ENCODE results near the gene SS18L1. TPM values are rescaled to one million over a fixed set of nuclear protein-coding genes. Genes with fewer than 3 reads are reported as not detected.

SS18L1 gene
- total RNA-seq, 4 donors from 2014 or later = 14.7 to 23.2 (median 22.1) TPM

- H3K9me3 ChIP-seq = no peaks in the 10 kb centered on the region
- H3K27ac ChIP-seq = peak overlapping the region; percentile 94 to 98 (median 96)
- H3K27me3 ChIP-seq = no peaks in the 10 kb centered on the region
- in situ Hi-C loops (cut with MboI; ENCODE audit: low pct_ligation_motif_present in 1 of 4, low pct_unique_long_range_greater_than_20kb in 1 of 4, low sequenced_read_pairs in 3 of 4) (no loop called here), intact Hi-C loops (cut with DNase I; ENCODE audit: low total_unique reads) (loop anchor here (10.0 kb wide), 1 partner anchor 51 kb away; the partner anchor contains the start of gene OSBPL2)
- 6 to 22% methylated on average over 6 to 25 of the region's 25 CpGs for WGBS, 2 donors (ENCODE audit: low coverage in 1 of 2)
- H3K4me3 ChIP-seq = peak overlapping the region; percentile 70 to 95 (median 88)
- H3K4me1 ChIP-seq = peaks cover 7 to 25% (median 22%) of the 10 kb centered on the region in 4 donors
- no peaks in the 10 kb centered on the region for H3K36me3 ChIP-seq
- TF ChIP-seq, protein P1, sequence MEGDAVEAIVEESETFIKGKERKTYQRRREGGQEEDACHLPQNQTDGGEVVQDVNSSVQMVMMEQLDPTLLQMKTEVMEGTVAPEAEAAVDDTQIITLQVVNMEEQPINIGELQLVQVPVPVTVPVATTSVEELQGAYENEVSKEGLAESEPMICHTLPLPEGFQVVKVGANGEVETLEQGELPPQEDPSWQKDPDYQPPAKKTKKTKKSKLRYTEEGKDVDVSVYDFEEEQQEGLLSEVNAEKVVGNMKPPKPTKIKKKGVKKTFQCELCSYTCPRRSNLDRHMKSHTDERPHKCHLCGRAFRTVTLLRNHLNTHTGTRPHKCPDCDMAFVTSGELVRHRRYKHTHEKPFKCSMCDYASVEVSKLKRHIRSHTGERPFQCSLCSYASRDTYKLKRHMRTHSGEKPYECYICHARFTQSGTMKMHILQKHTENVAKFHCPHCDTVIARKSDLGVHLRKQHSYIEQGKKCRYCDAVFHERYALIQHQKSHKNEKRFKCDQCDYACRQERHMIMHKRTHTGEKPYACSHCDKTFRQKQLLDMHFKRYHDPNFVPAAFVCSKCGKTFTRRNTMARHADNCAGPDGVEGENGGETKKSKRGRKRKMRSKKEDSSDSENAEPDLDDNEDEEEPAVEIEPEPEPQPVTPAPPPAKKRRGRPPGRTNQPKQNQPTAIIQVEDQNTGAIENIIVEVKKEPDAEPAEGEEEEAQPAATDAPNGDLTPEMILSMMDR (IDR thresholded peaks at IDR 0.05) = no peak
- TF ChIP-seq POLR2AphosphoS5 (IDR thresholded peaks at IDR 0.05) = no peak
- no peak for TF ChIP-seq POLR2A (IDR thresholded peaks at IDR 0.05)
- TF ChIP-seq EP300 (IDR thresholded peaks at IDR 0.05; ENCODE audit: low read depth) = no peak
- DNase-seq = no peak
Measured at GRCh38 chr20:62183426-62184142, 40.0 kb downstream of the SS18L1 start.

- no peaks in the 10 kb centered on the region for H3K9me3 ChIP-seq
- H3K27ac ChIP-seq = no peak overlapping the region
- TF ChIP-seq POLR2AphosphoS5 (IDR thresholded peaks at IDR 0.05) = no peak
- no peak for TF ChIP-seq POLR2A (IDR thresholded peaks at IDR 0.05)
- TF ChIP-seq, protein P1 (IDR thresholded peaks at IDR 0.05) = no peak
- no peak for TF ChIP-seq EP300 (IDR thresholded peaks at IDR 0.05; ENCODE audit: low read depth)
- H3K4me3 ChIP-seq = no peak overlapping the region
- in situ Hi-C loops (cut with MboI; ENCODE audit: low pct_ligation_motif_present in 1 of 4, low pct_unique_long_range_greater_than_20kb in 1 of 4, low sequenced_read_pairs in 3 of 4) = no loop called here
- 87 to 100% methylated on average over 1 to 3 of the region's 3 CpGs for WGBS, 2 donors (ENCODE audit: low coverage in 1 of 2)
- H3K36me3 ChIP-seq = peaks cover 0 to 5% (median 2%) of the 10 kb centered on the region in 4 donors
- no peak for DNase-seq
- intact Hi-C loops (cut with DNase I; ENCODE audit: low total_unique reads) = loop anchor here (10.0 kb wide), 1 partner anchor 49 kb away; the partner anchor contains the start of gene OSBPL2
- no peaks in the 10 kb centered on the region for H3K27me3 ChIP-seq
- peaks cover 7 to 25% (median 22%) of the 10 kb centered on the region in 4 donors for H3K4me1 ChIP-seq
Measured at GRCh38 chr20:62186096-62186426, 42.5 kb downstream of the SS18L1 start.

DNA sequence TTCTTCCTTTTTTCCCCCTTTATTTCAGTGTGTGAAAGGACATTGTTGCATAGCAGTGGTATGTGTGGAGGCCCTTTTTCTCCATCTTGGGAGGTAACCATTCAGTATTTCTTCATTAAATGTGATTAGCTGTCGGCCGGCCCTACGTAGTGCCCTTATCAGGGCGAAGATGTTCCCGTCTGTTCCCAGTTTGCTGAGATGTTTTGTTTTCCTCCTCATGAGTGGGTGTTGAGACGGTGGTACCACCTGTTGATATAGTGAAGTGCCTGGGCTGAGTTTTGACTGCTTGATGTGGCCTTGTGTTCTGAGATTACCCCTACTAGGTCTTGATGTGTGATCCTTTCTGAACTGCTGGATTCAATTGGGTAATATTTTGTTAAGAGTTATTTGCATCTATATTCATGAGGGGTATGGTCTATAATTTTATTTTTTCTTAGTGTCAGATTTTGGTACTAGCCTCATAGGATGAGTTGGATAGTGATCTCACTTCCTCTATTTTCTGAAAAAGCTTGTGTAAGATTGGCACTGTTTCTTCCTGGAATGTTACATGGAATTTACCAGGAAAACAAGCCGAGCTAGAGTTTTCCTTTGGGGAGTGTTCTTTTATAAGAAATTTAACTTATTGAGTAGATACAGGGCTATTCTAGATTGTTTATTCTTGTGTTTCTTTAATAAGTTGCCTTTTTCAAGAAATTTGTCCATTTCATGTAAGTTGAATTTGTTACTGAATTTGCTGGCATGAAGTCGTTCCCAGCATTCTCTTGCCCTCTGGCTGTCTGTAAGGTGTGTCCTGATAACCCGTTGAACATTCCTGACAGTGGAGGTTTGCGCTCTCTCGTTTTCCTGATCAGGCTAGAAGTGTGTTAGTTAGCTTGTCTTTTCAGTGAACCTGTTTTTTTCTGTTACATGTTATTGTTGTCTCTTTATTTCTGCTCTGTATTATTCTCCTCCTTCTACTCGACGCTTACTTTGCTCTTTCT, 43.6 kb downstream of the SS18L1 start:
- DNase-seq = no peak
- Histone ChIP-seq H3K9me3 (no peaks in the 10 kb centered on the region), H3K27ac (peak overlapping the region in 1 of 4 donors; percentile 22), H3K4me1 (peaks cover 7 to 22% (median 17%) of the 10 kb centered on the region in 4 donors), H3K36me3 (peaks cover 0 to 5% (median 2%) of the 10 kb centered on the region in 4 donors), H3K4me3 (no peak overlapping the region), H3K27me3 (no peaks in the 10 kb centered on the region)
- intact Hi-C loops (cut with DNase I; ENCODE audit: low total_unique reads) = loop anchor here (10.0 kb wide), 1 partner anchor 48 kb away; the partner anchor contains the start of gene OSBPL2
- TF ChIP-seq, protein P1 (IDR thresholded peaks at IDR 0.05) = no peak
- TF ChIP-seq POLR2AphosphoS5 (IDR thresholded peaks at IDR 0.05) = no peak
- TF ChIP-seq EP300 (IDR thresholded peaks at IDR 0.05; ENCODE audit: low read depth) = no peak
- TF ChIP-seq POLR2A (IDR thresholded peaks at IDR 0.05) = no peak
- in situ Hi-C loops (cut with MboI; ENCODE audit: low pct_ligation_motif_present in 1 of 4, low pct_unique_long_range_greater_than_20kb in 1 of 4, low sequenced_read_pairs in 3 of 4) = no loop called here
- WGBS, 2 donors (ENCODE audit: low coverage in 1 of 2) = 53 to 81% methylated on average over 8 to 13 of the region's 13 CpGs
